Epidermal melanocyte (primary cell): ENCODE data around the gene POLE3.
"Not testable (repeated sequence)": the region's sequence is repeated elsewhere in the genome, so short reads cannot be mapped to it uniquely, and the experiment has no call there.

Source experiments
- DNase-seq: peaks from one replicate; pipeline ENCODE4 v3.0.0; 2011; ENCODE audit warnings: low spot score; ENCODE audit not compliant: insufficient read length

POLE3 gene

GRCh38 chr9:113403646-113404045, 6.8 kb downstream of the POLE3 start:
- no peak for DNase-seq

- DNase-seq: peak; percentile 93
These were observed 9.3 kb downstream of the POLE3 start, which contains the start of gene ALAD for GRCh38 chr9:113401027-113401792. Gene ALAD, minus strand, starts transcription at chr9:113401284. Its CDS starts 7,725 bp downstream, at chr9:113393559.

GRCh38 chr9:113399646-113400200, 10.8 kb downstream of the POLE3 start:
- no peak for DNase-seq

- DNase-seq: no peak
These were observed 11.7 kb downstream of the POLE3 start for GRCh38 chr9:113398796-113399195.

GRCh38 chr9:113397203-113397631, 13.3 kb downstream of the POLE3 start:
- DNase-seq: no peak

GRCh38 chr9:113395000-113395861, 15.2 kb downstream of the POLE3 start:
- no peak for DNase-seq

GRCh38 chr9:113393281-113393680, 17.2 kb downstream of the POLE3 start:
- DNase-seq: no peak

GRCh38 chr9:113391917-113392316, 18.6 kb downstream of the POLE3 start:
- DNase-seq: no peak

- no peak for DNase-seq
These were observed 20.1 kb downstream of the POLE3 start for GRCh38 chr9:113390192-113390960.

- no peak for DNase-seq
These were observed 21.0 kb downstream of the POLE3 start for GRCh38 chr9:113389451-113389850.

GRCh38 chr9:113388833-113389232, 21.6 kb downstream of the POLE3 start:
- DNase-seq: no peak

- no peak for DNase-seq
These were observed 22.8 kb downstream of the POLE3 start for GRCh38 chr9:113387560-113388230.

- DNase-seq: no peak
These were observed 23.7 kb downstream of the POLE3 start for GRCh38 chr9:113386571-113387393.

GRCh38 chr9:113381909-113382411, 28.5 kb downstream of the POLE3 start:
- DNase-seq: no peak

- DNase-seq: not testable (repeated sequence)
These were observed 29.0 kb downstream of the POLE3 start for GRCh38 chr9:113381441-113381840.

- no peak for DNase-seq
These were observed 29.6 kb downstream of the POLE3 start for GRCh38 chr9:113380869-113381378.

- DNase-seq: not testable (repeated sequence)
These were observed 30.7 kb downstream of the POLE3 start for GRCh38 chr9:113379829-113380210.

- not testable (repeated sequence) for DNase-seq
These were observed 31.2 kb downstream of the POLE3 start for GRCh38 chr9:113379094-113379828.
